NCI-H1930 (cell line): ENCODE measurements around the gene INSIG2.

Experiments used
- DNase-seq, 2 experiments: peaks; one replicate each; lab custom pipeline; 2025; lab: John Stamatoyannopoulos, UW

Gene INSIG2

DNA sequence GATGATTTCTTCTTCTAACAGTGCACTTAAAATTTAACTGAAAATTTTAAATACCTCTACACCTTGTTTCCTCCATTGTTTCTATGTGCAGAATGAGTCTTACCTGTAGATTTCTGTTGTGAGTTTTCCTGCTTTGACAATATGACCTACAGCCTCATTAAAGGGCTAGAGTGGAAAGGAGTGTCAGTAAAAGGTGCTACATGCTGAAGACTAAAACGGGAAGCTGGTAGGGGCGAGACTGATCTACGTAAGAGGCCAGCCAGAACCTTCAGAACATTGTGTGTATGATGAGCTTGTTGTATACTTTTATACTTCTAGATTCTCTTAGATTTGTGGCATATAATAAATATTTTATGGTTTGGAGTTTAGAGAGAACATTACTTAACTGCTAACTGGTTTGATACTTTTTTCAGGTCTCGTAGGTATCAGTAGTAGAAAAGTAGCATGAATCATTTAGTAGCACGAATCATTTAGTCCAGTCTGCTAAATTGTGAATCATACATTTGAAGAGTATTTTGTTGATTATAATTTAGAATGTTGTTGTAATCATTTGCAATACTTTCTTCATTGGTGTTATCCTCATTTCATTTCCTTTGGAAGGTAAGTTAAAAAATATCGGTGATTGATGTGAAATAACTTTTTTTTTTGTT is 14.3 kb downstream of the INSIG2 start:
- DNase-seq, result no peak

DNA sequence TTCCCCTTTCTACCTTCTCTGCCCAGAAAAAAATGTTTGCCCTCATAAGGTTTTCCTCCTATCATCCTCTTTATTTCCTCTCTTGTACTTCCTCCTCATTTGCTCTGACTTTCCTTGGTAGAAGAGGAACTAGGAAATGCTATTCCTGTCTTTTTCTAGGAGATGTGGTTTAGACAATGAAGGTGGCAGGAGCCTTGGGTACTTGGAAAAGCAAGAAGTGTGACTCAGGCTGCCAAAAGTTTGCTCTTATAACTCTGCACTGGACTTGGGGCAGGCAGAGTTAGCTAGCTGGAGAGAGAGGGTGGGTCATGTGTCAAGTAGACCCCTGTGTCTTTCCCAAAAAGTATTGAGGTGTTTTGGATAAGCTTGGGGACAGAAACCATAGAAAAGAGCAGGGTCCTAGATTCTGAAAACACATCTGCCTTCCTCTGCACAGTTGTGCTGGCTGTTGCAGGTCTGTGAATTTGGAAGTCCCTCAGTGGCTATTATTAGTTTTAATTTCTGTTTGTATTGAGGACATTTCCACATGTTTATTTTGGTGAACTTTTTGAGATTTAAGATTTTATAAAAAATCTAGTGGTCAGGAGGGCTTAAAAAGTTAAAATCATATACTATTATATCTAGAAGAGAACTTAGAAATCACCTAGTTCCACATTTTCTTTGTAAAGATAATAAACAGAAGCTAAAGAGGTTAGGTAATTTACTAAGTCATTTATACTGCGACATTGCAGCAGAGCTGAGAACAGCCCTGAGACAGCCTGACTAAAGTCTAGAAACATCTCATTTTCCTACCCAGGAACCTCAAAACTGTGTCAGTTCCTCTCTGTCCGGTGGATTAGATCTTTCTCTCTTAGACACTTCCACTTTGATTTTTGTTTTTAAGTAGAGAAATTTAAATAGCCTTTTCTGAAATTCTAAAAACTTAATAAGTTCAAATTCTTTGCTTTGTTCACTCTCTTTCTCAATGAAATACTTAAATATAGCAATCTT is 16.0 kb downstream of the INSIG2 start:
- no peak for DNase-seq

GRCh38 chr2:118105497-118105896 is 17.2 kb downstream of the INSIG2 start:
- no peak for DNase-seq

- DNase-seq, result no peak
Observed at GRCh38 chr2:118106926-118107325, 18.7 kb downstream of the INSIG2 start.

DNA sequence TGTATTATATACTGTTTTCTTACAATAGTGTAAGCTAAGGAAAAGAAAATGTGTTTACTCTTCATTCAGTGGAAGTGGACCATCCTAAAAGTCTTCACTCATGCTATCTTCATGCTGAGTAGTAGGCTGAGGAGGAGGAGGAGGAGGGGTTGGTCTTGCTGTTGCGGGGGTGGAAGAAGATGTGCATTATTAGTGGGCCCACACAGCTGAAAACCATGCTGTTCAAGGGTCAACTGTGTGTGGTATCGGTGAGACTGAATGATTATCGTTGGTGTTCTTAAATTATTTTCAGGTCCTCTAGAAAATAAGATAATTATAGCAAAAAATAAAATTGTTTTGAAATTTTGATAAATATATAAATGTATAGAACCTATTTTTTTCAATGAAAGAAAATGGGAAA is 22.0 kb downstream of the INSIG2 start:
- DNase-seq, result no peak

DNA sequence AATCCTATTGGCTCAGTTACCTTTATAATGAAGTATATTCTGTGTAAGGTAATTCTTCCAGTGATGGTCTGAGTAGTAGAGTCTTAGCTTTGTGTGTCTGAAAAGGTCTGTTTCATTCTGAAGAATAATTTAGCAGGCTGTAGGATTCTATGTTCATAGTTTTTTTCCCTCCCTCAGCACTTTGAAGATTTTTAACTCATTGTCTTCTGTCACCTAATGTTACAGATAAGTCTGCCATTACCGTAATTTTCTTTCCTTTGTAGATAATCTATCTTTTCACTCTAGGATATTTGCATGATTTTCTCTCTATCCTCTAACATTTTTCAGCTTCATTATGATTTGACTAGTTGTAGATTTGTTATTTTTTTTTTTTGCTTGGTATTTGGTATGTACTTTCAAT is 22.7 kb downstream of the INSIG2 start:
- DNase-seq, result no peak

DNA sequence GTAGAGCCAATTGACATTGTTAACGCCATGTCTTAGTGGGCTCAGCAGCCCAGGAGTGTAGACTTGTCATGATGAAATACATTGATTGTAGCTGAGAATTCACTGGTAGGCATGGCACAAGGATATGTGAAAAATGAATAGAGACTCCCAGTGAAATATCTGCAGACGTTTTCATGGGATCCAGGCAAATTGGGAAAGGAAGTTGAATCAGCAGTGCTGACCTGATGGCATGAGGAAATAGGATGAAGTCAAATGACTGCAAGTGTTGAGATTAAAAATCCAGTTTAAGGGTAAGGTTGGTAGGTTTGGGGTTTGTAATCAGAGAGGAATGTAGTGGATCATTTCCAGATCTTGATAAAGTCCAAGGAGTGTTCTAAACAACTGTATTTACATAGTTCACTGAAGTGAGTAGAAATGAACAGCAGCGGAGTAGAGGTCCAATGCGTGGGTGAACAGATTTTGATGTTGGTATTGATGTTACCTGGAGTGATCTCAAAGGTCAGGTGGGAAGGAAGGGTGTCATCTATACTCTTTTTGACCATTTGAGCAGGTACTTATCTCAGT is 24.6 kb downstream of the INSIG2 start:
- DNase-seq, result no peak

DNA sequence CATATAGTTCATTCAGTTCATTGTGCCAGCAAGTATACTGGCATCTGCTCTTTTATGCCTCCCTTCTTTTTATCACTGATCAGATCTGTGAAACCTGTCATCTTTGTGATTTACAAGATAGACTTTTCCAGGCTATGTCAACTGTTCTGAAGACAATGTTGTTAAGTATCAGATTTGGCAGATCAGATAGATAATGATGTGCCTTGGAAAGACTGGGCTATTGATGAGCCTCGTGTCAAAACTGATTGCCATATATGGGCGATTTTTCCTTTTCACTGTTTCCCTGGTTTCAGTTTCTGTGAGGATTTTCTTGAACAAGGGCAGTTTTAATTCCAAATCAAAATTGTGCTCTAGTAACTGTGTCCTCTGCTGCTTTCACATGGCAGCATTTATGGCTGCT is 26.6 kb downstream of the INSIG2 start:
- DNase-seq, result no peak

GRCh38 chr2:118115761-118116160 is 27.5 kb downstream of the INSIG2 start:
- DNase-seq, result no peak

DNA sequence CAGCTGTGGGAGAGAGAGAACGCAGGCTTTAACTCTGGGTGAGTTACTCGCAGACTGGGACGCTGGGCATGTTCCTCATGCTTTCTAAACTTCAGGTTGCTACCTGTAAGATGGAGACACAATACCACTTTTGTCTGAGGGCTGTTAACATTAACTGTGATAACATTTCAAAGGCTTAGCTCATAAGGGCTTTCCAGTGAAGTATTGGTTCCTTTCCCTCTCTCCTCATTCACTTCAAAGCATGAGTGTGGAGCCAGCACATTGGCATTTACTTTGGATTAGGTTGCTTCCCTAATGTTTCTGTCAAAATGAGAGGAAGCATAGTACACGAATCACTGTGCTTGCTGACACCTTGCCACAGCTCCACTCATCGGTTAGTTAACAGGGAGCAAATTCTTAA is 30.2 kb downstream of the INSIG2 start:
- no peak for DNase-seq

- DNase-seq, result no peak
Observed at GRCh38 chr2:118119158-118119727, 31.0 kb downstream of the INSIG2 start.

GRCh38 chr2:118119761-118120400 is 31.6 kb downstream of the INSIG2 start:
- no peak for DNase-seq

DNA sequence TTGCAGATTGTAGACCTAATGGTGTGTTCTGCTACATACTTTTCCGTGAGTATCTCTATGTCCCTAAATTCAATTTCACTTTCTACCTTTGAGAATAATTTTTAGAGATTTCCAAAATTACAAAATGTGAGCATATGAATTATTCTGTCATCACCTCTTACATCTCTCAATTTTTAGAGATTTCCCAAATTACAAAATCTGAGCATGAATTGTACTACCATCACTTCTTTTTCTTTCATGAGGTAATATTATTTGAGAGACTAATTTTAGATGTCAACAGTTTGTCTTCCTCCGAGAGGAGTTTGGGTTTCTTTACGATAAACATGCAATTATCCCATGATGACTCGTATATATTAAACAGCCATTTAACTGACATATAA is 32.1 kb downstream of the INSIG2 start:
- no peak for DNase-seq

DNA sequence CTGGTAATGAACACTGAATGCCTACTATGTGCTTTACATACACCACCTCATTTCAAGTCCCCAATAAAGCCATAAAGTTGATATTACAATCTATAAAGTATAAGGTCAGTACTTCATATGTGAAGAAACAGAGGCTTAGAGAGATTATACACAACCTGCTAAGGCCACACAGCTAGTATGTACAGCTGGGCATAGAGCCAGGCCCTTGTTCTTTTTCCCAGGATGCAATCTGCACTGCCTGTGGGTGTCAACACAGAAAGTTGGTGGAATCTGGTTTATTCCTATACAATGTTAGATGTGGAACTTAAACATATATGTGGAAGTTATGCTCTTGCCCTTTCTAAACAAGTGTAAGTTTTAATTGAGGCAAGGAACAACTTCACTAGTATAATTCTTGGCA is 32.8 kb downstream of the INSIG2 start:
- no peak for DNase-seq

DNA sequence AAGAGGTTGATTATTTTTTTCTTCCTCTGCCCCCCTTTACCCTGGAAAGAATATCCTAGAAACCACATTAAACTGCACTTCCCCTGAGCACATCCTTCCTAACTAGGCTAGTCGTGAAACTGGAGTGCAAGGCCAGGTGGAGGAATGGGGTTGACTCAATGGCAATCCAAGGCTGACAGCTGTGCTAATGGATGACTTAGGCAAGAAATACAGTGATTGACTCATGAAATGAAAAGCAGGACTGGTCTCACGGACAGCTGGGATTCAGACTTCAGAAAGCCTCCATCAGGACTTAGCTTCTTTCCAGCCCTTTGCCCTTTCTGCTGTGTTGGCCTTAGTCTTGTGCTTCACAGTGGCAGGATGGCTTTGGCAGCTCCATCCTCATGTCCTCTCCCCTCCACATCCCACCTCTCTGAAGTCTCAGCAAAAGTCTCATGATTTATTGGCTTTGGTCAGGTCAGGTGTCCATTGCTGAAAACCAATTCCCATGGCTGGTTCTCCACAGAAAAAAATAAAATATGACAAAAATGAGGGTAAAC is 33.8 kb downstream of the INSIG2 start:
- DNase-seq, result no peak

DNA sequence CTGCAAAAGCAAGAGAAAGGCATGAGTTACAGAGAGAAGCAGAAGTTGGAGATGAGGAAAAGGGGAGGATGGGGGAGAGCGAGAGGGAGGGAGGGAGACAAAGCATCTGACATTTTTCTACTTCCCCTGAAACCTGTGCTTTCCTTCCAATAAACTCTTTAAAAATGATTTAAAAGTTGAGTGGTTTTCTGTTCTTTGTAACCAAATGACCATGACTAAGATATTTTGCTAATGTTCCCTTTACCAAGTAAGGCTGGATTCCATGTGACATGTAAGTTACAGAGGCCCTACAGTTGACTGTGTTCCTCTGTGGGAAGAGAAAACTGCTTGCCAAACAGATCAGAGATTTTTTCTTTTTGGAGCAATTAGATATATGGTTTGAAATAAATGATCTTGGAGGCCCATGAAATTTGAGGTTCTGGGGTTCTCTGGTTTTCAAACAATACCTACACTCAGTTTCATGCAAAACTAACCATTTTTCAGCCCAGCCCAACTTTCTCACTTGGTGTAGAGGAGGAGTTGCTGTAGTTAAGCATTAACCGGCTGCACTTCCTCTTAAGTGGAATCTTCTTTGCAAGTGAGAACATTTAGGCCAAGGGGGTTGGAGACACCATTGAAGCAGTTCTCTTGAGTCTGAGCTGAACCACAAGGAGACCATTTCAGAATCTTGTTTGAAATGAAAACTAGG is 34.5 kb downstream of the INSIG2 start:
- no peak for DNase-seq

- no peak for DNase-seq
Observed at GRCh38 chr2:118123561-118124232, 35.4 kb downstream of the INSIG2 start.

DNA sequence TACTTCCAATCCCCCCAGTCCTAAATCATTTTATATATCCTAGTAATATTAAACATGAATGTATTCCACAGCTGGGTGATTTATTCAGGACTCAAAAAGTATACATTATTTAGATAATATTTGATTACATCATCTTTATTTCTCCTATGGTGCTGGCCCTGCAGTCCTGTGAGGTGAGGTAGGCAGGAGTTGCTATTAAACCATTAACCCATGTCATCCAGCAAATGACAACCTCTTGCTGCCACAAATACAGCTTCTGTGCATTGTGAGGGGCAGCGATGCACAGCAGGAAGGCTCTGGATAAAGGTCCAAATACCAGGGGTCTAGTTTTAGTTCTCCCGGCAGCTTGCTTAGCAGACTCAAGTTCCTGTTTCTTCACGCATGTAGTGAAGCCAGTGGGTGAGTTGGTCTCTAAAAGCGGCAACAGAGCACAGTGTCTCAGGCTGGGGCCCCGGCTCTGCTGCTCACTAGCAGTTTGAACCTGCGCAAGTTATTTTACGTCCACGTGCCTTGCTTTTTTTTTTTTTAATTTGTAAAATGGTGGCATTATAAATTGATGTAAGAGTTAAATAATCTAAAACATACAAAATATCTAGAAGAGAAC is 36.1 kb downstream of the INSIG2 start:
- DNase-seq, result no peak

- DNase-seq, result no peak
Observed at GRCh38 chr2:118127250-118127649, 39.0 kb downstream of the INSIG2 start.

- no peak for DNase-seq
Observed at GRCh38 chr2:118128826-118129225, 40.6 kb downstream of the INSIG2 start.
